Endodermal cell (in vitro differentiated cells): ENCODE data around the gene TCF21. TPM values are rescaled to one million over a fixed set of nuclear protein-coding genes. Genes with fewer than 3 reads are reported as not detected.

Experiments used
- DNase-seq: peaks from one replicate; pipeline ENCODE4 v3.0.0-alpha.2; 2017
- H3K27ac ChIP-seq: 2 replicates; pipeline ENCODE4 v1.5.1; 2013; ENCODE audit warnings: mild to moderate bottlenecking, low read depth, low read length, moderate library complexity
- H3K27me3 ChIP-seq: 2 replicates; pipeline ENCODE4 v1.6.1; 2013; ENCODE audit warnings: mild to moderate bottlenecking, low read length, moderate library complexity; ENCODE audit not compliant: insufficient read depth, control insufficient read depth, poor library complexity, severe bottlenecking
- H3K36me3 ChIP-seq: 2 replicates; pipeline ENCODE4 v1.7.0; 2013; ENCODE audit warnings: mild to moderate bottlenecking, low read length, moderate library complexity; ENCODE audit not compliant: control insufficient read depth, insufficient read depth
- H3K4me1 ChIP-seq: one replicate; pipeline ENCODE4 v1.7.0; 2013; ENCODE audit warnings: low read length; ENCODE audit not compliant: control insufficient read depth, insufficient read depth
- H3K4me3 ChIP-seq: 2 replicates; pipeline ENCODE4 v1.5.1; 2013; ENCODE audit warnings: mild to moderate bottlenecking, low read length, moderate library complexity
- H3K9ac ChIP-seq: 2 replicates; pipeline ENCODE4 v1.6.1; 2013; ENCODE audit warnings: mild to moderate bottlenecking, low read length, moderate library complexity; ENCODE audit not compliant: poor library complexity, severe bottlenecking; ENCODE audit errors: extremely low read depth
- H3K9me3 ChIP-seq: 2 replicates; pipeline ENCODE4 v1.6.1; 2013; ENCODE audit warnings: mild to moderate bottlenecking, low read length, moderate library complexity; ENCODE audit not compliant: control insufficient read depth
- H3K27ac Mint-ChIP-seq: 2 replicates; pipeline ENCODE4 v1.8.0; 2020; ENCODE audit warnings: mixed read lengths
- H3K27me3 Mint-ChIP-seq: 2 replicates; pipeline ENCODE4 v1.8.0; 2021; ENCODE audit warnings: mild to moderate bottlenecking, mixed read lengths; ENCODE audit not compliant: insufficient read depth
- H3K36me3 Mint-ChIP-seq: 2 replicates; pipeline ENCODE4 v1.8.0; 2020; ENCODE audit warnings: low read depth, mixed read lengths
- H3K4me1 Mint-ChIP-seq: 2 replicates; pipeline ENCODE4 v1.8.0; 2020; ENCODE audit warnings: mixed read lengths
- H3K4me3 Mint-ChIP-seq: 2 replicates; pipeline ENCODE4 v1.8.0; 2020; ENCODE audit warnings: mild to moderate bottlenecking, moderate library complexity, mixed read lengths
- H3K9me3 Mint-ChIP-seq: 2 replicates; pipeline ENCODE4 v1.8.0; 2020; ENCODE audit warnings: mild to moderate bottlenecking, mixed read lengths
- WGBS, 2 experiments: methylation state at CpG; one replicate each; pipeline versions ENCODE4 v1.1.5 to v1.1.7; 2013; ENCODE audit warnings: missing lambda C conversion rate in 2 of 2, mixed read lengths in 1 of 2; ENCODE audit not compliant: insufficient coverage in 1 of 2, insufficient read length in 1 of 2; 5-methylcytosine and 5-hydroxymethylcytosine counted together
- total RNA-seq, 2 donors: library from RNA; stranded (reverse); fragmentation: NEBNext Ultra II Directional in 1 of 2; extraction: Animal tissue kit (Norgen Biotek cat#: 25700) in 1 of 2; gene quantifications; 2 replicates in 1 of 2; 3 replicates in 1 of 2; pipeline ENCODE4 v1.2.1, GENCODE V29; 2021
- TF ChIP-seq, protein P1 (sequence below): fragments of 200-600 bp; sonication (generic); conservative IDR thresholded peaks from 2 replicates; pipeline ENCODE4 v1.5.0; 2021; ENCODE audit warnings: antibody characterized with exemption, mild to moderate bottlenecking

TCF21 gene
- total RNA-seq, 2 donors from 2014 or later = 0.11 TPM; not detected in 1

DNA sequence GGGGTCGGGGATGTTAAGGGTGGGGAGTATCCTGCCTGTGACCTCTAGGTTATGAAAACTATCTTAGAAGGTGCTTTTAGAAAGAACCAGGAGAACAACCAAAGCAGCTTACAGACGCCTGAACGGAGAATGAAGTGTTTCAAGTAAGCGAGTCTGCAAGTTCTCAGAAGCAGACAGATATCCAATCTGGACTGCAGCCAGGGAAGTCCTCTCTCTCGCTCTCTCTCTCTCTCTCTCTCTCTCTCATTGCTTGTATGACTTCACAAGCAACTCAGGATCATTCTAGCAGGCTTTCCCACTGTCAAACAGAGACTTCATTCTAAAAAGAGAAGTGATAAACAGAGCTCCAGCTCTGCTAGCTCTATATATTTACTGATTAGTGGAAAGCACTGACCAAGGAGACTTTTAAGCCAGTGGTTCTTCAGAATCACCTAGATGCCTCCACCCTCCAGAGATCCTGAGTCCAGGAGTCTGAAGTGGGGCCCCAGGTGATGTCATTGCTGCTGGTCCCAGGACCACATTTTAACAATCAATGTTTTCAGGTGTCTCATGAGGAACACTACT is 6.0 kb downstream of the TCF21 start:
- Mint-ChIP-seq H3K36me3 (no peaks in the 10 kb centered on the region), H3K4me1 (peaks cover 31% of the 10 kb centered on the region), H3K27me3 (peaks cover 90% of the 10 kb centered on the region), H3K27ac (no peak overlapping the region), H3K4me3 (no peak overlapping the region), H3K9me3 (no peaks in the 10 kb centered on the region)
- H3K27ac ChIP-seq = no peak overlapping the region
- peaks cover 96% of the 10 kb centered on the region for H3K27me3 ChIP-seq
- no peak overlapping the region for H3K9ac ChIP-seq
- WGBS, 2 experiments = 29 to 39% methylated on average over 3 to 5 of the region's 5 CpGs
- TF ChIP-seq, protein P1, sequence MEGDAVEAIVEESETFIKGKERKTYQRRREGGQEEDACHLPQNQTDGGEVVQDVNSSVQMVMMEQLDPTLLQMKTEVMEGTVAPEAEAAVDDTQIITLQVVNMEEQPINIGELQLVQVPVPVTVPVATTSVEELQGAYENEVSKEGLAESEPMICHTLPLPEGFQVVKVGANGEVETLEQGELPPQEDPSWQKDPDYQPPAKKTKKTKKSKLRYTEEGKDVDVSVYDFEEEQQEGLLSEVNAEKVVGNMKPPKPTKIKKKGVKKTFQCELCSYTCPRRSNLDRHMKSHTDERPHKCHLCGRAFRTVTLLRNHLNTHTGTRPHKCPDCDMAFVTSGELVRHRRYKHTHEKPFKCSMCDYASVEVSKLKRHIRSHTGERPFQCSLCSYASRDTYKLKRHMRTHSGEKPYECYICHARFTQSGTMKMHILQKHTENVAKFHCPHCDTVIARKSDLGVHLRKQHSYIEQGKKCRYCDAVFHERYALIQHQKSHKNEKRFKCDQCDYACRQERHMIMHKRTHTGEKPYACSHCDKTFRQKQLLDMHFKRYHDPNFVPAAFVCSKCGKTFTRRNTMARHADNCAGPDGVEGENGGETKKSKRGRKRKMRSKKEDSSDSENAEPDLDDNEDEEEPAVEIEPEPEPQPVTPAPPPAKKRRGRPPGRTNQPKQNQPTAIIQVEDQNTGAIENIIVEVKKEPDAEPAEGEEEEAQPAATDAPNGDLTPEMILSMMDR = no peak
- no peak for DNase-seq
- peaks cover 13% of the 10 kb centered on the region for H3K4me1 ChIP-seq
- H3K4me3 ChIP-seq = no peak overlapping the region
- H3K9me3 ChIP-seq = no peaks in the 10 kb centered on the region
- H3K36me3 ChIP-seq = no peaks in the 10 kb centered on the region

DNA sequence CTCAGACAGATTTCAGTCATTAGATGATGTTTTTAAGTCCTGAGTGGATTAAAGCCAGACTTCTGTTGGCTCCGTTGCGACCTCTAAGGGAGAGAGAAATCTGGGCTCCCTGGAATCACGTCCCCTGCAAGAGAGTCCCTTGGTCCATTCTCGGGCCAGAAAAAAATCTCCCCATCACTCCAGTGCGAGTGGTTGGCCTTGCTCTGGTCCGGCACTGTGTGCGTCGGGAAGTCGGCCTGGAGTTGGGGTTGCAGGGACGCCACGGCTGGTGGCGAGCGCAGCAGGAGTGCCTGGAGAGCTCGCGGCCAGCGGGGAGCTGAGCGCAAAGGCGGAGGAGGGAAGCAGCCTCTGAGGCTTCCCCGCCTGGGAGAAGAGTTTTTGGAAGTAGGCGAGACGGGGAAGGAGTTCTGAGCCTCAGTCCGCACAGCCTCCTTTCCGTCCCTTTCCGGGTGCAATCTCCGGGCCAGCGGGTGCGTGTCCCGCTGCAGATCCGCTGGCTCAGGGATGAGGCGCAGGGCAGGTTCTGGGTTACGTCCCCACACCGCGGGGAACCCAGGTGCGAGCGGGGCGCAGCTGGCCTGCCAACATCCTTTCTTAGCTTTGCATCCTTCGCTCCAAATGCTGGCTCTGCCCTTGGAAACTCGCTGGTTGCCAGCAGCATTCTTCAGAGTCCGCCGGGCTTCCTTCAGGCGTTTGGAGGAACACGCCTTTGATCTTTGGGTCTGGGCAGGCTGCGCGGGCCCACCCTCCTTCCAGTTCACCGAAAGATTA is 6.8 kb downstream of the TCF21 start:
- Mint-ChIP-seq H3K4me3 (peak overlapping the region; percentile 50), H3K9me3 (no peaks in the 10 kb centered on the region), H3K4me1 (peaks cover 24% of the 10 kb centered on the region), H3K27ac (no peak overlapping the region), H3K36me3 (no peaks in the 10 kb centered on the region), H3K27me3 (peaks cover 87% of the 10 kb centered on the region)
- peak; percentile 78 for DNase-seq
- Histone ChIP-seq H3K36me3 (no peaks in the 10 kb centered on the region), H3K27ac (no peak overlapping the region), H3K4me3 (peak overlapping the region; percentile 61), H3K9me3 (no peaks in the 10 kb centered on the region), H3K4me1 (peaks cover 8% of the 10 kb centered on the region), H3K9ac (no peak overlapping the region), H3K27me3 (peaks cover 92% of the 10 kb centered on the region)
- 0 to 1% methylated on average over 17 to 45 of the region's 45 CpGs for WGBS, 2 experiments
- TF ChIP-seq, protein P1 = no peak

DNA sequence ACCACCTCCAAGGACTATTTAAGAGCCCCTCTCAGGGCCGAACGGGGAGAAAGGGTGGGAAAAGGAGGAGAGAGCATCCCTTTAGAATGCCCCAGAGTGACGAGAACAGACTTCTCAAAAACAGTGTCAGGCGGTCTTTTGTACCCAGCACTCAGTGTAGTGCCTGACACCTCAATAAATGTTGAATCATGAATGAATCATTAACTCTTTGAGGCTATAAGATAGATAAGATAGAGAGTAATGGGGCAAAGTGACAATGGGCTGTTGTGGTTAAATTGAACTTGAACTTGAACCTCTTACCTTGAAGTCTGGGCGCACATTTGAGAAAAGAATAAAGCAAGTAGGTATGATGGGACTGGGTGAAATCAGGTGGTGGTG is 7.4 kb downstream of the TCF21 start:
- 20 to 32% methylated on average over 4 to 5 of the region's 5 CpGs for WGBS, 2 experiments
- Mint-ChIP-seq H3K9me3 (no peaks in the 10 kb centered on the region), H3K4me3 (peak overlapping the region; percentile 50)

More for the DNA sequence above, 7.4 kb downstream of the TCF21 start:
- H3K27ac ChIP-seq = no peak overlapping the region
- peaks cover 8% of the 10 kb centered on the region for H3K4me1 ChIP-seq
- Mint-ChIP-seq H3K36me3 (no peaks in the 10 kb centered on the region), H3K27ac (no peak overlapping the region), H3K4me1 (peaks cover 18% of the 10 kb centered on the region), H3K27me3 (peaks cover 82% of the 10 kb centered on the region)
- H3K27me3 ChIP-seq = peaks cover 92% of the 10 kb centered on the region
- no peaks in the 10 kb centered on the region for H3K9me3 ChIP-seq
- peak overlapping the region; percentile 61 for H3K4me3 ChIP-seq
- no peak overlapping the region for H3K9ac ChIP-seq
- no peaks in the 10 kb centered on the region for H3K36me3 ChIP-seq
- no peak for DNase-seq
- TF ChIP-seq, protein P1 = no peak
